Liver (tissue), 9 donors: ENCODE results near the gene DOCK1. TPM values are rescaled to one million over a fixed set of nuclear protein-coding genes. Genes with fewer than 3 reads are reported as not detected.

Experiments used
- DNase-seq: peaks from one replicate; pipeline ENCODE4 v3.0.0-alpha.2; 2017; ENCODE audit warnings: low spot score
- H3K27ac ChIP-seq, 2 donors: one replicate each; pipeline ENCODE4 v1.7.0; 2013; ENCODE audit warnings: inconsistent platforms in 2 of 2, low read length in 2 of 2, control low read depth in 1 of 2, low read depth in 1 of 2, mild to moderate bottlenecking in 1 of 2
- H3K27me3 ChIP-seq, 4 donors: one replicate each; pipeline versions ENCODE4 v1.6.1 to v1.7.0; 2013; ENCODE audit warnings: low read length in 3 of 4, inconsistent platforms in 1 of 4, mild to moderate bottlenecking in 1 of 4, moderate library complexity in 1 of 4; ENCODE audit not compliant: control insufficient read depth in 4 of 4, insufficient read depth in 4 of 4
- H3K36me3 ChIP-seq, 4 donors: one replicate each; pipeline versions ENCODE4 v1.6.1 to v1.7.0; 2013; ENCODE audit warnings: low read length in 3 of 4, mild to moderate bottlenecking in 3 of 4, low read depth in 1 of 4, moderate library complexity in 1 of 4; ENCODE audit not compliant: control insufficient read depth in 4 of 4, insufficient read depth in 3 of 4
- H3K4me1 ChIP-seq, 4 donors: one replicate each; pipeline versions ENCODE4 v1.6.1 to v1.7.0; 2013; ENCODE audit warnings: low read length in 3 of 4, mild to moderate bottlenecking in 3 of 4, moderate library complexity in 1 of 4; ENCODE audit not compliant: control insufficient read depth in 4 of 4, insufficient read depth in 4 of 4
- H3K4me3 ChIP-seq, 3 donors: one replicate each; pipeline versions ENCODE4 v1.6.1 to v1.7.0; 2013; ENCODE audit warnings: low read length in 3 of 3, control low read depth in 1 of 3, low read depth in 1 of 3, mild to moderate bottlenecking in 1 of 3
- H3K9ac ChIP-seq, 2 donors: one replicate each; pipeline ENCODE4 v1.7.0; 2013; ENCODE audit warnings: low read length in 2 of 2, mild to moderate bottlenecking in 2 of 2, moderate library complexity in 2 of 2, control low read depth in 1 of 2, low read depth in 1 of 2
- H3K9me3 ChIP-seq, 4 donors: one replicate each; pipeline versions ENCODE4 v1.6.1 to v1.7.0; 2013; ENCODE audit warnings: low read length in 3 of 4; ENCODE audit not compliant: control insufficient read depth in 4 of 4
- CTCF ChIP-seq: fragments of 150-350 bp; IDR thresholded peaks from 2 replicates; pipeline ENCODE4 v1.5.1; 2017; ENCODE audit warnings: improper control_type of control experiment, low read depth, low read length; ENCODE audit not compliant: missing input control
- FOXA1 ChIP-seq: IDR thresholded peaks from 2 replicates; pipeline ENCODE4 v1.6.1; 2016; ENCODE audit warnings: antibody characterized with exemption
- FOXA2 ChIP-seq: IDR thresholded peaks from 2 replicates; pipeline ENCODE4 v1.6.1; 2016; ENCODE audit warnings: antibody characterized with exemption
- GABPA ChIP-seq, 2 donors: IDR thresholded peaks in 1 of 2; conservative IDR thresholded peaks in 1 of 2; 2 replicates each; pipeline ENCODE4 v1.6.1; 2016; ENCODE audit warnings: antibody characterized with exemption in 2 of 2, mild to moderate bottlenecking in 1 of 2, moderate library complexity in 1 of 2
- HNF4A ChIP-seq, 2 donors: conservative IDR thresholded peaks; 2 replicates each; pipeline ENCODE4 v1.6.1; 2016; ENCODE audit warnings: antibody characterized with exemption in 2 of 2, mild to moderate bottlenecking in 2 of 2
- HNF4G ChIP-seq: IDR thresholded peaks from 2 replicates; pipeline ENCODE4 v1.6.1; 2016; ENCODE audit warnings: antibody characterized with exemption
- NR2F2 ChIP-seq: IDR thresholded peaks from 2 replicates; pipeline ENCODE4 v1.6.1; 2016; ENCODE audit warnings: antibody characterized with exemption
- RAD21 ChIP-seq, 2 donors: IDR thresholded peaks; 2 replicates each; pipeline ENCODE4 v1.6.1; 2016; ENCODE audit warnings: antibody characterized with exemption in 2 of 2, mild to moderate bottlenecking in 2 of 2
- REST ChIP-seq: IDR thresholded peaks from 2 replicates; pipeline ENCODE4 v1.6.1; 2016; ENCODE audit warnings: antibody characterized with exemption, mild to moderate bottlenecking
- RXRA ChIP-seq, 2 donors: IDR thresholded peaks; 2 replicates each; pipeline ENCODE4 v1.6.1; 2017 to 2018; ENCODE audit warnings: antibody characterized with exemption in 2 of 2, mild to moderate bottlenecking in 1 of 2
- SP1 ChIP-seq: IDR thresholded peaks from 2 replicates; pipeline ENCODE4 v1.6.1; 2018; ENCODE audit warnings: antibody characterized with exemption, mild to moderate bottlenecking
- TAF1 ChIP-seq: conservative IDR thresholded peaks from 2 replicates; pipeline ENCODE4 v1.6.1; 2016; ENCODE audit warnings: antibody characterized with exemption, mild to moderate bottlenecking
- YY1 ChIP-seq: IDR thresholded peaks from 2 replicates; pipeline ENCODE4 v1.6.1; 2016; ENCODE audit warnings: antibody characterized with exemption, mild to moderate bottlenecking
- ZBTB33 ChIP-seq: IDR thresholded peaks from 2 replicates; pipeline ENCODE4 v1.6.1; 2016; ENCODE audit warnings: antibody characterized with exemption
- WGBS: extraction: QIAGEN DNeasy Blood & Tissue Kit; methylation state at CpG from one replicate; pipeline ENCODE4 v1.1.7; 2013; 5-methylcytosine and 5-hydroxymethylcytosine counted together
- polyA plus RNA-seq, 2 donors: library from polyadenylated mRNA; stranded (reverse) in 1 of 2; unstranded in 1 of 2; fragments of 200-250 nt in 1 of 2; fragments of >200 nt in 1 of 2; fragmentation: Nextera tagmentation in 1 of 2; extraction: Ambion mirVana in 1 of 2; gene quantifications; one replicate each; pipeline versions ENCODE4 v1.2.1 to v1.2.3, GENCODE V29; 2013 to 2015
- total RNA-seq, 2 donors: library from RNA; depleted of rRNA; stranded (reverse); fragments of >200 nt; gene quantifications; one replicate each; pipeline ENCODE4 v1.2.3, GENCODE V29; 2014
- donor health status: healthy.
- donor health status: healthy.
- donor health status: healthy.
- donor health status: healthy.
- donor health status: healthy.

DOCK1 gene
- total and polyA plus RNA-seq, 4 donors, result 3.8 to 28.8 (median 9.1) TPM

- Histone ChIP-seq H3K4me3 (no peak overlapping the region), H3K9me3 (no peaks in the 10 kb centered on the region), H3K27me3 (no peaks in the 10 kb centered on the region), H3K4me1 (peaks cover 6 to 28% (median 23%) of the 10 kb centered on the region in 4 donors), H3K9ac (no peak overlapping the region), H3K27ac (no peak overlapping the region), H3K36me3 (no peaks in the 10 kb centered on the region)
- 84% methylated on average over 13 of the region's 13 CpGs for WGBS
- TF ChIP-seq FOXA1, result no peak
- TF ChIP-seq SP1, result no peak
- no peak for TF ChIP-seq YY1
- no peak for TF ChIP-seq HNF4G
- no peak for TF ChIP-seq FOXA2
- no peak for TF ChIP-seq HNF4A (conservative IDR thresholded peaks at IDR 0.05)
- TF ChIP-seq NR2F2, result no peak
- TF ChIP-seq ZBTB33, result no peak
- no peak for DNase-seq
Measured at GRCh38 chr10:126919426-126919825, 14.2 kb downstream of the DOCK1 start.

- Histone ChIP-seq H3K27me3 (no peaks in the 10 kb centered on the region), H3K9ac (no peak overlapping the region), H3K9me3 (no peaks in the 10 kb centered on the region), H3K4me1 (peaks cover 6 to 28% (median 23%) of the 10 kb centered on the region in 4 donors), H3K27ac (no peak overlapping the region), H3K4me3 (no peak overlapping the region), H3K36me3 (no peaks in the 10 kb centered on the region)
- TF ChIP-seq CTCF, result no peak
- no peak for TF ChIP-seq SP1
- no peak for TF ChIP-seq FOXA2
- no peak for TF ChIP-seq GABPA (IDR thresholded peaks at IDR 0.05 in 1 of 2, conservative IDR thresholded peaks at IDR 0.05 in 1 of 2)
- no peak for TF ChIP-seq RAD21 (IDR thresholded peaks at IDR 0.05)
- no peak for TF ChIP-seq NR2F2
- TF ChIP-seq HNF4A (conservative IDR thresholded peaks at IDR 0.05), result no peak
- TF ChIP-seq FOXA1, result no peak
- TF ChIP-seq ZBTB33, result no peak
- no peak for DNase-seq
- 97% methylated on average over 4 of the region's 4 CpGs for WGBS
Measured at GRCh38 chr10:126921162-126921561, 15.9 kb downstream of the DOCK1 start.

- no peak for DNase-seq
- no peak overlapping the region for H3K4me3 ChIP-seq
- H3K9ac ChIP-seq, result no peak overlapping the region
- H3K27ac ChIP-seq, result no peak overlapping the region
- H3K36me3 ChIP-seq, result no peaks in the 10 kb centered on the region
- H3K27me3 ChIP-seq, result no peaks in the 10 kb centered on the region
- peaks cover 6 to 24% (median 20%) of the 10 kb centered on the region in 4 donors for H3K4me1 ChIP-seq
- TF ChIP-seq RXRA (IDR thresholded peaks at IDR 0.05) (no peak), FOXA1 (no peak), YY1 (no peak), HNF4A (conservative IDR thresholded peaks at IDR 0.05) (no peak), CTCF (no peak), HNF4G (no peak), REST (no peak), NR2F2 (no peak), TAF1 (no peak), FOXA2 (no peak), SP1 (no peak), GABPA (IDR thresholded peaks at IDR 0.05 in 1 of 2, conservative IDR thresholded peaks at IDR 0.05 in 1 of 2) (no peak)
- 82% methylated on average over 4 of the region's 4 CpGs for WGBS
- H3K9me3 ChIP-seq, result no peaks in the 10 kb centered on the region
Measured at GRCh38 chr10:126921974-126922525, 16.8 kb downstream of the DOCK1 start.
